Ovary (tissue), 9 donors: Measurements from ENCODE around the gene UNC13A. TPM values are rescaled to one million over a fixed set of nuclear protein-coding genes. Genes with fewer than 3 reads are reported as not detected.
A peak's percentile ranks its signal among the peaks of the same experiment; 100 is the strongest.
"Not testable (repeated sequence)": the region's sequence is repeated elsewhere in the genome, so short reads cannot be mapped to it uniquely, and the experiment has no call there.

Experiments used
- DNase-seq, 5 donors: peaks; one replicate each; pipeline ENCODE4 v3.0.0-alpha.2; 2019 to 2020
- H3K27ac ChIP-seq, 2 donors: fragments of 200-600 bp; one replicate each; pipeline versions ENCODE4 v1.5.1 to v1.8.0; 2019 to 2022
- H3K27me3 ChIP-seq: fragments of 200-600 bp; one replicate; pipeline ENCODE4 v1.8.0; 2022
- H3K36me3 ChIP-seq: fragments of 200-600 bp; sonication (generic); one replicate; pipeline ENCODE4 v1.5.1; 2019
- H3K4me1 ChIP-seq: one replicate; pipeline ENCODE4 v1.8.1; 2013; ENCODE audit warnings: mild to moderate bottlenecking, moderate library complexity; ENCODE audit not compliant: insufficient read depth
- H3K4me3 ChIP-seq: fragments of 200-600 bp; sonication (generic); one replicate; pipeline ENCODE4 v1.5.1; 2017
- H3K9me3 ChIP-seq, 2 donors: fragments of 200-600 bp in 1 of 2; sonication (generic) in 1 of 2; one replicate each; pipeline versions ENCODE4 v1.5.1 to v1.8.1; 2013 to 2019; ENCODE audit warnings: mild to moderate bottlenecking in 1 of 2, moderate library complexity in 1 of 2
- EP300 ChIP-seq: sonication (generic); formaldehyde crosslinking; IDR thresholded peaks from one replicate; pipeline ENCODE4 v1.6.1; 2017; ENCODE audit warnings: antibody characterized with exemption
- POLR2A ChIP-seq: fragments of 450-650 bp; IDR thresholded peaks from one replicate; pipeline ENCODE4 v1.6.1; 2017; ENCODE audit warnings: antibody characterized with exemption, mild to moderate bottlenecking, moderate library complexity
- WGBS, 3 donors: extraction: QIAGEN DNeasy Blood & Tissue Kit in 1 of 3; methylation state at CpG; one replicate each; pipeline versions ENCODE4 v1.1.5 to v1.1.7; 2013 to 2017; 5-methylcytosine and 5-hydroxymethylcytosine counted together
- intact Hi-C, 4 donors: fragments of 100-400 bp; cut with DNase I; formaldehyde crosslinking; loops; one replicate each; pipeline versions ENCODE4 v1.11.0 to v1.15.1; 2022 to 2023
- polyA plus RNA-seq, 2 donors: library from polyadenylated mRNA; stranded (reverse); fragments of 200-250 nt in 1 of 2; fragments of 350-450 nt in 1 of 2; fragmentation: Illumina TruSeq in 1 of 2; extraction: RNeasy Lipid Tissue Mini Kit (QIAGEN cat#74804) in 1 of 2; gene quantifications; one replicate each; pipeline ENCODE4 v1.2.3, GENCODE V29; 2013 to 2014
- total RNA-seq, 7 donors: library from RNA; depleted of rRNA in 2 of 7; stranded (reverse); fragments of >200 nt in 2 of 7; fragmentation: NEBNext Ultra II Directional in 3 of 7; extraction: Animal tissue kit (Norgen Biotek cat#: 25700) in 3 of 7; gene quantifications; one replicate each; pipeline versions ENCODE4 v1.1.0 to v1.2.4, GENCODE V29; 2016 to 2023
- TF ChIP-seq, protein P1 (sequence below), 3 donors: fragments of 450-650 bp in 2 of 3; fragments of 200-600 bp in 1 of 3; IDR thresholded peaks; one replicate each; pipeline versions ENCODE4 v1.5.1 to v1.8.0; 2016 to 2022; ENCODE audit warnings: antibody characterized with exemption in 3 of 3, mild to moderate bottlenecking in 1 of 3
- donor health status: DM: no; HTN: no; CAD: no; lungs with moderate emphysema.
- donor health status: DM: no; HTN: no; CAD: no.
- donor health status: Bipolar disorder and iron deficiency.
- donor health status: DM: yes; HTN: yes; CAD: no.
- donor health status: DM: no; HTN: no; CAD: no.
- donor health status: DM: yes; HTN: yes; CAD: no.

The UNC13A gene
- total and polyA plus RNA-seq, 9 donors = 0.08 to 0.38 (median 0.15) TPM

DNA sequence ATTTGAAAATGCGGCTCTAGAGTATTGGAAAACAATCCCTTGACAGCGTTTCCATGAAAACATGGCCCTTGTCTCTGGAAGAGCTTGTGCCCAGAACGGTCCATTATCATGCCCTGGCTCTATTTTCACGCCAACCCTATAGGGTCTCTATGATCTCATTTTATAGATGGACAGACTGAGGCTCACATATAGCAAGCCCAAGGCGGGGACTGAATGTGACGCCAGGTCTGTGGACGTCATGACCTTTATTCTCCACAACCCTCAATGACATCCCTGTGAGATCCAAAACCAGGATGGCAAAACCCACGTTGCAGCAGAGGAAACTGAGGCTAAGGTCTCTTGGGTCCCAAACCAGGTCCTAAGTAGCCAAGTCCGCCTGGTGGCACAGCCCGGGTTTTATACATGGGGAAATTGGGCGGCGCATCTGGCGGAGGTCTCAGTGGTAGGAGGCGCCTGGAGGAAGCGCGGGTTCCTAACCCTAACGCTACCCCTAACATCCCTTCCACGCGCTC, 133.1 kb downstream of the UNC13A start:
- 8 to 13% (median 13%) methylated on average over 13 to 19 of the region's 19 CpGs for WGBS, 3 donors
- Histone ChIP-seq H3K4me3 (peak overlapping the region; percentile 69), H3K27me3 (no peaks in the 10 kb centered on the region), H3K4me1 (peaks cover 9% of the 10 kb centered on the region), H3K36me3 (no peaks in the 10 kb centered on the region), H3K27ac (peak overlapping the region in 1 of 2 donors; percentile 72), H3K9me3 (no peaks in the 10 kb centered on the region)
- intact Hi-C loops = no loop called here
- no peak for DNase-seq
- TF ChIP-seq POLR2A (no peak), EP300 (no peak)
- TF ChIP-seq, protein P1, sequence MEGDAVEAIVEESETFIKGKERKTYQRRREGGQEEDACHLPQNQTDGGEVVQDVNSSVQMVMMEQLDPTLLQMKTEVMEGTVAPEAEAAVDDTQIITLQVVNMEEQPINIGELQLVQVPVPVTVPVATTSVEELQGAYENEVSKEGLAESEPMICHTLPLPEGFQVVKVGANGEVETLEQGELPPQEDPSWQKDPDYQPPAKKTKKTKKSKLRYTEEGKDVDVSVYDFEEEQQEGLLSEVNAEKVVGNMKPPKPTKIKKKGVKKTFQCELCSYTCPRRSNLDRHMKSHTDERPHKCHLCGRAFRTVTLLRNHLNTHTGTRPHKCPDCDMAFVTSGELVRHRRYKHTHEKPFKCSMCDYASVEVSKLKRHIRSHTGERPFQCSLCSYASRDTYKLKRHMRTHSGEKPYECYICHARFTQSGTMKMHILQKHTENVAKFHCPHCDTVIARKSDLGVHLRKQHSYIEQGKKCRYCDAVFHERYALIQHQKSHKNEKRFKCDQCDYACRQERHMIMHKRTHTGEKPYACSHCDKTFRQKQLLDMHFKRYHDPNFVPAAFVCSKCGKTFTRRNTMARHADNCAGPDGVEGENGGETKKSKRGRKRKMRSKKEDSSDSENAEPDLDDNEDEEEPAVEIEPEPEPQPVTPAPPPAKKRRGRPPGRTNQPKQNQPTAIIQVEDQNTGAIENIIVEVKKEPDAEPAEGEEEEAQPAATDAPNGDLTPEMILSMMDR (IDR thresholded peaks at IDR 0.05) = no peak

DNA sequence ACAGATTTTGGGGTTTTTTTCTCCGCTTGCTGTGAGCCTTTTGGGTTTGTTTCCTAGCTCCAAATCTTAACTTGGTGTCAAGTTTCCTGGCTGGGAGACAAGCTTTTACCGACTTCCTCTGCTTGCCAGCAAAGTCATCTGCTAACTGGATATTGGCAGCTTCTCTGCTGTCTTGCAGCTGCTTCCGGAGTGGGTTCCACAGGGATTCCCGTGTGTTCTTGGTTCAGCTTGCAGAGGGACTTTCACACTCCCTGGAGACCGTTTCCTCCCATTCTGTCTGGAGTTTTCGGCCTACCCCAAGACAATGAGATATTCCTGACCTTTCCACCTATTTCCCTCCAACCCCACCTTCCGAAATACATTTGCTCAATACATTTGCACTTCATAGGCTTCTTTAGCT, 134.9 kb downstream of the UNC13A start:
- no peaks in the 10 kb centered on the region for H3K36me3 ChIP-seq
- WGBS, 3 donors = 8 to 10% (median 10%) methylated on average over 7 of the region's 7 CpGs
- H3K27me3 ChIP-seq = no peaks in the 10 kb centered on the region
- peak; percentile 60 to 87 (median 77) for DNase-seq
- H3K4me3 ChIP-seq = no peak overlapping the region
- no peaks in the 10 kb centered on the region for H3K9me3 ChIP-seq
- intact Hi-C loops = no loop called here
- peaks cover 9% of the 10 kb centered on the region for H3K4me1 ChIP-seq
- H3K27ac ChIP-seq = no peak overlapping the region
- TF ChIP-seq POLR2A (no peak), EP300 (no peak)
- TF ChIP-seq, protein P1 (IDR thresholded peaks at IDR 0.05) = no peak

DNA sequence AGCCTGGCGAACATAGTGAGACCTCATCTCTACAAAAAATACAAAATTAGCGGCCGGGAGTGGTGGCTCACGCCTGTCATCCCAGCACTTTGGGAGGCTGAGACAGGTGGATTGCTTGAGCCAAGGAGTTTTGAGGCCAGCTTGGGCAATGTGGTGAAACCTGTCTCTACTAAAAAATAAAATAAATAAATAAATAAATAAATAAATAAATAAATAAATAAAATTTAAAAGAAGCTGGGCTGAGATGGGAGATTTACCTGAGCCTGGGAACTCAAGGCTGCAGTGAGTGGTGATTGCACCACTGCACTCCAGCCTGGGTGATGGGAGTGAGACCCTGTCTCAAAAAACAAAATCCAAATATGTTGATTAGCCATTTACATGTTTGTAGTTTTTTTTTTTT, 135.4 kb downstream of the UNC13A start:
- WGBS, 3 donors = 96% methylated on average over 4 of the region's 4 CpGs
- intact Hi-C loops, H3K27me3 ChIP-seq, H3K36me3 ChIP-seq, H3K9me3 ChIP-seq, DNase-seq, H3K4me1 ChIP-seq, H3K4me3 ChIP-seq, H3K27ac ChIP-seq: not testable (repeated sequence)

Other genes with a start within 250 kb of the UNC13A start
- 10 to 100 TPM in 2 of 7 donors, 1 to 10 TPM in 5; 1.4 to 14.1 (median 7.5) TPM for gene TMEM221, start 239.7 kb downstream of the UNC13A start, total RNA-seq
- gene TMEM221, start 239.7 kb downstream of the UNC13A start, polyA plus RNA-seq = 1 to 10 TPM; 2.5 to 3.2 TPM
- gene NXNL1, start 227.4 kb downstream of the UNC13A start, total RNA-seq = not detected
- under 1 TPM in 1 of 2 donors, not detected in 1; 0.11 TPM for gene NXNL1, start 227.4 kb downstream of the UNC13A start, polyA plus RNA-seq
- 10 to 100 TPM; 27.3 to 43.1 (median 37.8) TPM for gene SLC27A1, start 217.8 kb downstream of the UNC13A start, total RNA-seq
- gene SLC27A1, start 217.8 kb downstream of the UNC13A start, polyA plus RNA-seq = 10 to 100 TPM in 1 of 2 donors, 1 to 10 TPM in 1; 4.6 to 42.3 TPM
- 10 to 100 TPM; 43.9 to 93.0 (median 73.9) TPM for gene PGLS, start 176.7 kb downstream of the UNC13A start, total RNA-seq
- gene PGLS, start 176.7 kb downstream of the UNC13A start, polyA plus RNA-seq = 10 to 100 TPM; 11.0 to 72.3 TPM
- 10 to 100 TPM; 30.4 to 75.2 (median 45.2) TPM for gene COLGALT1, start 132.7 kb downstream of the UNC13A start, total RNA-seq
- 10 to 100 TPM; 31.4 to 72.6 TPM for gene COLGALT1, start 132.7 kb downstream of the UNC13A start, polyA plus RNA-seq
- gene MAP1S, start 31.1 kb upstream of the UNC13A start, total RNA-seq = 10 to 100 TPM; 25.4 to 76.8 (median 69.3) TPM
- gene MAP1S, start 31.1 kb upstream of the UNC13A start, polyA plus RNA-seq = 10 to 100 TPM in 1 of 2 donors, 1 to 10 TPM in 1; 5.0 to 24.5 TPM
- gene FCHO1, start 63.1 kb upstream of the UNC13A start, total RNA-seq = 1 to 10 TPM; 1.7 to 4.3 (median 3.0) TPM
- gene FCHO1, start 63.1 kb upstream of the UNC13A start, polyA plus RNA-seq = 1 to 10 TPM in 1 of 2 donors, under 1 TPM in 1; 0.95 to 2.0 TPM
- under 1 TPM in 5 of 7 donors, not detected in 2; 0.34 to 0.79 (median 0.51) TPM for gene B3GNT3, start 106.8 kb upstream of the UNC13A start, total RNA-seq
- under 1 TPM; 0.25 to 0.28 TPM for gene B3GNT3, start 106.8 kb upstream of the UNC13A start, polyA plus RNA-seq
- 1 to 10 TPM in 4 of 7 donors, under 1 TPM in 2, not detected in 1; 0.38 to 4.9 (median 1.4) TPM for gene INSL3, start 133.2 kb upstream of the UNC13A start, total RNA-seq
- 100 to 1,000 TPM; 103 to 121 TPM for gene INSL3, start 133.2 kb upstream of the UNC13A start, polyA plus RNA-seq
- gene JAK3, start 159.6 kb upstream of the UNC13A start, total RNA-seq = 10 to 100 TPM in 6 of 7 donors, 1 to 10 TPM in 1; 7.5 to 35.5 (median 25.7) TPM
- 10 to 100 TPM in 1 of 2 donors, 1 to 10 TPM in 1; 6.6 to 12.7 TPM for gene JAK3, start 159.6 kb upstream of the UNC13A start, polyA plus RNA-seq
- gene RPL18A, start 171.6 kb upstream of the UNC13A start, total RNA-seq = 1,000 to 10,000 TPM; 2,762 to 5,071 (median 3,195) TPM
- 1,000 to 10,000 TPM in 1 of 2 donors, 100 to 1,000 TPM in 1; 636 to 4,721 TPM for gene RPL18A, start 171.6 kb upstream of the UNC13A start, polyA plus RNA-seq
- under 1 TPM in 1 of 7 donors, not detected in 6; 0.07 TPM for gene SLC5A5, start 183.6 kb upstream of the UNC13A start, total RNA-seq
- not detected for gene SLC5A5, start 183.6 kb upstream of the UNC13A start, polyA plus RNA-seq
- gene CCDC124, start 244.7 kb upstream of the UNC13A start, total RNA-seq = 10 to 100 TPM; 20.7 to 69.3 (median 50.4) TPM
- 10 to 100 TPM in 1 of 2 donors, 1 to 10 TPM in 1; 4.7 to 74.5 TPM for gene CCDC124, start 244.7 kb upstream of the UNC13A start, polyA plus RNA-seq